GM18868 (cell line): Measurements from ENCODE around the gene SUCLG2.
"Not testable (repeated sequence)": the region's sequence is repeated elsewhere in the genome, so short reads cannot be mapped to it uniquely, and the experiment has no call there.

Experiments
- ATAC-seq: cut with Tn5 transposase; IDR thresholded peaks from one replicate; pipeline ENCODE4 v1.9.1; 2021; ENCODE audit warnings: mild to moderate bottlenecking, moderate library complexity; ENCODE audit not compliant: unreplicated experiment

SUCLG2 gene

DNA sequence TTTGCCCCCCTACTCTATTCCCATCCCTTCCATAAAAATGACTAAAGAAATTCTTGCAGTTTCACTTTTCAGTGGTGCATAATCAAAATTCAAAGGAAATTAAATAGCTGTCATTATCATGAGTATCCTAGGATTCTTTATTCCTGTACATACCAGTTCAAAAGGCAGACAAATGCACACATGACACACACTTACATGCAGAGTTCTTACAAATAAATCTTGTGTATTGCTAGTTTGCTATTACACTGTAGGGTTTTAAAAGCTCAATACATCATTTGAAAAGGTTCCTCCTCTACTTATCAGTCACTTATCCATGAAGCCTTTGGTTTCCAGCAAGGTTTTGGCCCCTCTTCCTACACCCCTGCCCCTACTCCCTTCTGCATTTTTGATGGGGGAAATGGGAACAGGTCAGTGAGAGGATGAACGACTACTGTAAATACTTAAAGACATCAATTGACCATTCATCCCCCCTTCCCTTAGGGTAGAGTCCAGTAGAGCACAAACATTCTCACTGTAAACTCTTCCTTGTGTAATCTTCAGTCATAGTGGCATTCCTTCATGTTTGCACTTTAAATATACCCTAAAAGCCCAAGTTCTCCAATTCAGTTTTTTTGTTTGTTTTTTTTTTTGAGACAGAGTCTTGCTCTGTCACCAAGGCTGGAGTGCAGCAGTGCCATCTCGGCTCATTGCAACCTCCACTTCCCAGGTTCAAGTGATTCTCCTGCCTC is 92.6 kb downstream of the SUCLG2 start:
- no peak for ATAC-seq

DNA sequence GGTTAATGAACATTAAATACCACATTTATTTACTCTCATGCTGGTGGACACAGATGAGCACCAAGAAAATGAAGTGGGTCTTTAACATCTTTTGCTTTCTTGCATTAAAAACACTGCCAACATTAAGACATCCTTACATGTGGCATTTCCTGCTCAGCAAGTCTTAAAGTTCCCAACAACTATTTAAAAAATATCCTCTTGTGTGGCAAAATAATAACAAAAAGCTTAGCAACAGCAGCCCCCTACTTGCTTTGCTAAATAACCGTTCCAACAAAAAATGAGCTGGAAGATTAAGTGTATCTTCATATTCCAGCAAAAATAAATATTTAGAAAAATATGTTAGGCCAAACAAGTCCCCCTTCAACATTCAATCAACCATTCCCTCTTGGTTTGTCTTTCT is 93.1 kb downstream of the SUCLG2 start:
- ATAC-seq, result no peak

DNA sequence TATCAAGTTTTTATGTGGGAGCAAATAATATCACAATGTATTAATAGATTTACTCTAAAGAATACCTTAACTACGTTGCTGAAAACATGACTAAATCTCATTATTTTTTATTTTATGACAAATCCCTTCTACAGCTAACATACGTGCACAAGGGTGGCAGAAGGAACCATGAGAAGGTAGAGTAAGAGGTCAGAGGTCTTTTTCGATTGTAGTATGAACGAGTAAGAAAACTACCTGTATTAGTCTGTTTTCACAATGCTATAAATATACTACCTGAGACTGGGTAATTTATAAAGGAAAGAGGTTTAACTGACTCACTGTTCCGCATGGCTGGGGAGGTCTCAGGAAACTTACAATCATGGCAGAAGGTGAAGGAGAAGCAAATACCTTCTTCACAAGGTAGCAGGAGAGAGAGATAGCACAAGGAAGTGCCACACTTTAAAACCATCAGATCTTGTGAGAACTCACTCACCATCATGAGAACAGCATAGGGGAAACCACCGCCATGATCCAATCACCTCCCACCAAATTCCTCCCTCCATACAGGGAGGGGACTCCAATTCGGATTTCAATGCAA is 95.3 kb downstream of the SUCLG2 start:
- ATAC-seq, result peak; percentile 88

DNA sequence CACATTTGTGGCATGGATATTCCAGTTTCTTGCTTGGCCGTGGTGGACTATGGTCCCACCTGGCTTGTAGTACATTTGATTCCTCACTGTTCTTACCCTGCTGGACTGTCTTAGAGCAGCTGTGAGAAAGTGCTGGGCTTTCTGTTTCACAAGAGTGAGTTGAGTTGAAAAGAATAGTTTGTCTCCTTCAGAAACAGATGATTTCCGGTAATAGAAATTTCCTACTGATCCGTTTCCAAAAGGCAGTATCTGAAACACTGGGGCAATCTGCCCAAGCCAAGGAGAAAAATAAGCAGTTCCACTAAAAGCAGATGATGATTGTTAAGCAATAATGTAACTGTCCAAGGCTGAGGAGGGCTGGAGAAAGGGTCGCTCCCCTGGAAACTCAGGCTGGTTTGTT is 96.0 kb downstream of the SUCLG2 start:
- ATAC-seq, result no peak

DNA sequence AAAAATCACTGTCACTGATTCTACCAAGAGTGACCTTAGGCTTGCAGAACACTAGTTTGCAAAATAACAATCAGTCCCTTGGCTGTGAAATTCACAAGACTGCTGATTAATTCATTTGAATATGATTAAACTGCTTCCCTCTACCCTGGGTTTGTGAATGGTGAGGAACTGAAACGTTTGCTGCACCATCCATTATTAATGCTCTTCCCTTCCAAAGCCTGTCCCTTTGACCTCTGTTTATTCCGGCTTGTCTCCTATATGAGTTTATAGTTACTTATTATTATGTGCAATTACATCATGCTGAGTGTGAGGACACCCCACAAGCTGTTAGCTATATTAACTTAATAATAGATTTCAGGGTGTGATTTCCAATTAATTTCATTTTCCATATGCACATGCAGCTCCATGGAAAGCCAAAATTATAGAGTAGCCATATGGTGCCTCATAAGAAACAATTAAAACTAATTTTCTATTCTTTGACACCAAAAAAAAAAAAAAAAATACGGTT is 96.5 kb downstream of the SUCLG2 start:
- ATAC-seq, result no peak

DNA sequence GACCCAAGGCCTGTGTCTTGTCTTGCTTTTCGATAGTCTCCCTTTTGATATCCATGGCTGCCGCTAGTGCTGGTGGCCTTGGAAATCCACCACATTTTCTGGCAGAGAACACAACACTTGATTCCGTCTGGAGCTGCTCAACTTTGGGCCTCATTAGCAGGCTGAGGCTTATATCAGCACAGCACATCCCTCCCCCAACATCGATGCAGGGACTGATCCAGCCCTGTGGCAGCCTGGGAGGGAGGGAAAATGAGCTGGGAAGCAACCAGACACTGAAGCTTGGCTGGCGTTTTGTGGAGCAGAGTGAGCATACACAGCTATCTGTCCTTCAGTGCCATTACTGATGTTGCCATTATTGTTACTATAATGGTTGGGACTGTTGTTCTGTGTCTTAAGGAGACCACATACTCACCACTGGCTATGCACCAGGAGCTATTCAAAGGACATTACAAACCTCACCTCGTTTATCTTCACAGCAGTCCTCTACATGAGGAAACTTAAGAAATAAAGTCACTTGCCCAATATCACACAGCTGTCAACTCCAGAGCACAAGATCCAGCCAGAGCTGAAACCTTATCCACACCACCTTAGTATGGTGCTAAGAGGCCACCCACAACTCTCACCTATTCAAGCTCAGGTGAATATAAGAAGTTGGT is 102.9 kb downstream of the SUCLG2 start:
- ATAC-seq, result no peak

DNA sequence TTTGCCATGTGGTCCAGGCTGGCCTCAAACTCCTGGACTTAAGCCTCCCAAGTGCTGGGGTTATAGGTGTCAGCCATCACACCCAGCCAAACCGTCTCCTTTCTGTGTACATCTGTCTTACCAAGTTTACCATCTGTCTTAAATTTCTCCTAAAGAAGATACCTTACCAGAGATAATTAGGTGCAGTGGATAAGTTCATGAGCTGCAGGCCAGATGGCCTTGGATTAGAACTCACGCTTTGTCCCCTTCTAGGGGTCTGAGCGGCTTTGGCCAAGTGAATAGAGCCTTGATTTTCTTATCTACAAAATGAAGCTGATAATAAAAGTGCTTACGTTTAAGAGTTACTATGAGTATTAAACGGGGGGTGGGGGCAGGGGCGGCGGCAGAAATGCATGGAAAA is 103.9 kb downstream of the SUCLG2 start:
- no peak for ATAC-seq

DNA sequence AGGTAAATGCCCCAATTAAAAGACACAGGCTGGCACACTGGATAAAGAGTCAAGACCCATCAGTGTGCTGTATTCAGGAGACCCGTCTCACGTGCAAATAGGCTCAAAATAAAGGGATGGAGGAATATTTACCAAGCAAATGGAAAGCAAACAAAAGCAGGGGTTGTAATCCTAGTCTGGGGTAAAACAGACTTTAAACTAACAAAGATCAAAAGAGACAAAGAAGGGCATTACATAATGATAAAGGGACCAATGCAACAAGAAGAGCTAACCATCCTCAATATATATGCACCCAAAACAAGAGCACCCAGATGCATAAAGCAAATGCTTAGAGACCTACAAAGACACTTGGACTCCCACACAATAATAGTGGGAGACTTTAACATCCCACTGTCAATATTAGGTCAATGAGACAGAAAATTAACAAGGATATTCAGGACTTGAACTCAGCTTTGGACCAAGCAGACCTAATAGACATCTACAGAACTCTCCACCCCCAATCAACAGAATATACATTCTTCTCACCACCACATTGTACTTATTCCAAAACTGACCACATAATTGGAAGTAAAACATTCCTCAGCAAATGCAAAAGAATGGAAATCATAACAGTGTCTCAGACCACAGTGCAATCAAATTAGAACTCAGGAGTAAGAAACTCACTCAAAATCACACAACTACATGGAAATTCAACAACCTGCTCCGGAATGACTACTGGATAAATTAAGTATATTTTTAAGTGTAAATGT is 111.7 kb downstream of the SUCLG2 start:
- ATAC-seq, result not testable (repeated sequence)

DNA sequence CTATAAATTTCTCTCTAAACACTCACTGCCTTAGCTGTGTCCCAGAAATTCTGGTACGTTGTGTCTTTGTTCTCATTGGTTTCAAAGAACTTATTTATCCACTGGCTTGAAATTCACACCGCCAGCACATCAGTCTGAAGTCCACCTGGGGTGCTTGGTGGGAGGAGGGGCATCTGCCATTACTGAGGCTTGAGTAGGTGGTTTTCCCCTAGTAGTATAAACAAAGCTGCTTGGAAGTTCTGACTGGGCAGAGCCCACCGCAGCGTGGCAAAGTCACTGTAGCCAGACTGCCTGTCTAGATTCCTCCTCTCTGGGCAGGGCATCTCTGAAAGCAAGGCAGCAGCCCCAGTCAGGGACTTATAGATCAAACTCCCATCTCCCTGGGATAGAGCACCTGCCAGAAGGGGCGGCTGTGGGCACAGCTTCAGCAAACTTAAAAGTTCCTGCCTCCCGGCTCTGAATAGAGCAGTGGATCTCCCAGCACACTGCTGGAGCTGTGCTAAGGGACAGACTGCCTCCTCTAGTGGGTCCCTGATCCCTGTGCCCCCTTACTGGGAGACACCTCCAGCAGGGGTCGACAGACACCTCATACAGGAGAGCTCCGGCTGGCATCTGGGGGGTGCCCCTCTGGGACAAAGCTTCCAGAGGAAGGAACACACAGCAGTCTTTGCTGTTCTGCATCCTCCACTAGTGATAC is 114.1 kb downstream of the SUCLG2 start:
- no peak for ATAC-seq

DNA sequence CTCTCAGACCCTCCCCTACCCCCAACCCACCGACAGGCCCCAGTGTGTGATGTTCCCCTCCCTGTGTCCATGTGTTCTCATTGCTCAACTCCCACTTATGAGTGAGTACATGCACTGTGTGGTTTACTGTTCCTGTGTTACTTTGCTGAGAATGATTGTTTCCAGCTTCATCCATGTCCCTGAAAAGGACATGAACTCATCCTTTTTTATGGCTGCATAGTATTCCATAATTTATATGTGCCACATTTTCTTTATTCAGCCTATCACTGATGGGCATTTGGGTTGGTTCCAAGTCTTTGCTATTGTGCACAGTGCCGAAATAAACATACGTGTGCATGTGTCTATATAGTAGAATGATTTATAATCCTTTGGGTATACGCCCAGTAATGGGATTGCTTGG is 117.2 kb downstream of the SUCLG2 start:
- ATAC-seq, result not testable (repeated sequence)

DNA sequence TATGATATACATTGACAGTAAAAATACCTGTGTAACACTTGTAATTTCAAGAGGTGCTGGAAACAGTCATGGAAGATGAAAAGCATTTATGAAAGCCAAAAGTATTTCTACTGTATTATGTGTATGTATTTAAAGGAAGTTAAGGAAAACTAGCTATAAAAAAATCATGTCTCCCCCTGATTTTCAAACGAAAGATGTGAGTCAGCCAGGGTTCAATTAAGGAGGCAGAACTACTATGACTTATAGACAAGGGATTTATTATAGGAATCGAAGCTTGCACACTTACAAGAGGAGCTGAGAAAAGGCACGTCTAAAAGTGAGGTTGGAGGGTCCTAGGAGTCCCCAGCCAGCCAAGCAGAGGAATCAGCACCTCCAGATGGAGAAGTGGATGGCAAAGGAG is 119.4 kb downstream of the SUCLG2 start:
- no peak for ATAC-seq

DNA sequence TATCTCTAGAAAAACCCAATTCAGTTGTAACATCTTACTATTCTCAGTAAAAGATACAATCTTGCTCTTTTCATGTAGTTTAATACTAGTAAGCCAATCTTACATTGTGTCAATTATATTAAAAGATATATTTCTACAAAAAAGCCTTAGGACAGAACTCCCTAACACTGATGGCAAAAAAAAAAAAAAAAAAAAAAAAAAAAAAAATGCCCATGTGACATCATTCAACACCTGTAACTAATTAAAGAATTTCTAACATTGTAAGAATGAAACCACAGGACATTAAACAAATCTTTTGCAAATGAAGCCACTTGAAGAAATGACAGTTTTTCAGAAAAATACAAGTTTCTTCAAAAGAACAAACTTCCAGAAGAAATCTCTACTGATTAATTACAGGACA is 119.8 kb downstream of the SUCLG2 start:
- no peak for ATAC-seq

DNA sequence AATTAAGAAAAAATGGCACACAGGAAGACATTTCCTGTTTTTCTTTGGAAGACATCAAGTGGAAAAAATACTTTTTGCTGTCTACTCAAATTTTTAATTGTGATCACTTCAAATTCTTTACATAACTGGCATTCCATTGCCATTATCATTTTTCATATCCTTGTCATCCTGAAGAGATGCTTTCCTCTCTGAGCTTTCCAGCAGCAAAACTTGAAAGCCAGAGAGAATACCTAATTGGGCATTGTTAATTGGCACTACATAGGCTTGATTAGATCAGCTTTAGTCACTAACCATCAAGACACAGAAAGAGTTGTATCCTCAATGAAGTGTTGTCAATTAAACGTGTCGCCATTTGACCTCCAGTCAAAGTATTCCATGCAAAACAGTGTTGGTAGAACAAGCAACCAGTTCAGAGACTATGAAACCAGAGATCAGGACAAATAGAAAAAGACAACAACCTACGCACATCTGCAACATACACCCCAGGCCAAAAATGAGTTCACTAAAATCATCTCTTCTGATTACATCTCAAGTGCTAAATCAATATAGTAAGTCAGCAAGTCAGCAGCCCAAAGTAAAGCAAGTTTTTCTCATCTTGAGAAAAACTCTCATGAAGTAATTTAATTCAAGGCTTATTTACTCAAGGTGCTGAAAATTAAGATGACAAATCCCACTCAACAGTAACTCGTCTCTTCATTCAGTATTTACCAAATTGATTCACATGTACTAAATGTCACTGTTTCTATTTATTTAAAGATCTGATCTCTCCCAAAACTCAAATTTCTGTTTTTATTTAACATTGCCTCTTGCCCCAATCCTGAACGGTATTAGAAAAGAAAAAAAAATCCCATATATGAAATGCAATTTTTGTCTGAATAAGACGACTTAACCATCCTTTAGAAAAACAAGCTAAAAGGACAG is 123.0 kb downstream of the SUCLG2 start:
- no peak for ATAC-seq

DNA sequence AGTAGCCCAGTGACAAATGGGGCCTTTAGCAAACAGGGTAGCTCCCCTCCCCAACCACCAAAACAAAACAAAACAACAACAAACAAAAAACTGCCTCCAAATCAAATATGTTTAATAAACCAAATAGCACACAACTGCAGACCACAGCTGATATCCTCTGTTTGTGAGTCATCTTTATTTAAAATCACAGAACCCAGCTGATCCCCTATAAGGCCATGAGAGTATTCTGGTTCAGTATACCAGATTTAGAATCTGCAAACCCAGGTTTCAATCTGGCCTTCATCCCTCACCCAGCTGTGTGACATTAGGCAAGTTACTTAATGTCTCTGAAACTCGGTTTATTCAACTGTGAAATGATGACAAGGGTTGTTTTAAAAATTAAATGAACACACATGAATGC is 124.5 kb downstream of the SUCLG2 start:
- no peak for ATAC-seq

DNA sequence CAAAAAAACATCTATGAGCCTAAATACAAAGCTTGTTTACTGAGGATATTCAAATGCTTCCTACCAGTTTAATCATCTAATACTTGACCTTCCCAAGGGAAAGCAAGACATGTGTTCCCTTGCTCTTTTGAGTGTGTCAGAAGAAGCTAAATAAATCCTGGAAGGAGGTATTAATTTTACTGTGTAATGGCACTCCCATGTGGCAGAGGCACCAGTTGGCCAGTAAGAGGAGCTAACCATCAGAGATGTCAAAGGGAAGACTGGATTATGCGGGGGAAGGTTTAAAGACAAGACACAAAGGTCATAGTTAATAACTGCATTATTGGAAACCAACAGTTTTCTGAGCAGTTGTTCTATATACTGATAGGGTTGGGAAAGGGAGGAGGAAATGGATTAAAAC is 125.1 kb downstream of the SUCLG2 start:
- ATAC-seq, result no peak

DNA sequence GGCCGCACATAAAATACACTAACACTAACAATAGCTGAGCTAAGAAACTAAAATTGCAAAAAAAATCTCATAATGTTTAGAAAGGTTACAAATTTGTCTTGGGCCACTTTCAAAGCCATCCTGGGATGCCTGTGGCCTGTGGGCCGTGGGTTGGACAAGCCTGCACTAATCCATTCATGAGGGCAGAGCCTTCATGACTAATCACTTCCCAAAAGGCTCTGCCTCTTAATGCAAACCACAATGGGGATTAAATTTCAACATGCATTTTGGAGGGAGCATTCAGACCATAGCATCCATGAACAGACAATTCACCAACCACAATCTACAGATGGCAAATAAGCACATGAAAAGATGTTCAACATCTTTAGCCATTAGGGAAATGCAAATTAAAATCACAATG is 128.2 kb downstream of the SUCLG2 start:
- no peak for ATAC-seq

DNA sequence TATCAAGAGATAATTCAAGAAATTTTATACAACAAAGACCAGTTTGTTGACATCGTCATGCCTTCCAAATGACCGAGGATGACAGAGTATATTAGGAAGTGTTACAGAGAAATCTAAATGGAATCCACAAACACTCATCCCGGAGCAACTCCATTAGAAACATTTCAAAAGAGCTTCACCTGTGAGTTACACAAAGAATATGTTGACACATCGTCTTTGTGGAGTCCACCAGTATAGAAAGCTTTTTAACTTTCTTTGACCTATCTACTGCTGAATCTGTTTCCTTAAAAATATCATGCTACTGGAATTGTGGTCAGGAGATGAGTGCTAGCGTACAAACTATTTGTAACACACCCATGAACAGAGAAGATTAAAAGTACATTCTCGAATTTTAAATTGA is 130.4 kb downstream of the SUCLG2 start:
- no peak for ATAC-seq

DNA sequence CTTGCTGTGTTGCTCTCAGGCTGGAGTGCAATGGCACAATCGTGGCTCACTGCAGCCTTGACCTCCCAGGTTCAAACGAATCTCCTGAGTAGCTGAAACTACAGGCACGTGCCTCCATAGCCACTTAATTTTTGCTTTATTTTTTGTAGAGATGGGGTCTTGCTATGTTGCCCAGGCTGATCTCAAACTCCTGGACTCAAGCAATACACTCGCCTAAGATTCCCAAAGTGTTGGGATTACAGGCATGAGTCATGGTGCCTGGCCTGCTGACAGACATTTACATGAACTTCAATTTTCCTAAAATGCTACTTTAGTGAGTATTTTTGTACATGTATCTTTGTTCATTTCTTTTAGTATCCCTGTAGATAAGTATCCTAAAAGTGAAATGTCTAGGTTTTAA is 132.3 kb downstream of the SUCLG2 start:
- ATAC-seq, result no peak

DNA sequence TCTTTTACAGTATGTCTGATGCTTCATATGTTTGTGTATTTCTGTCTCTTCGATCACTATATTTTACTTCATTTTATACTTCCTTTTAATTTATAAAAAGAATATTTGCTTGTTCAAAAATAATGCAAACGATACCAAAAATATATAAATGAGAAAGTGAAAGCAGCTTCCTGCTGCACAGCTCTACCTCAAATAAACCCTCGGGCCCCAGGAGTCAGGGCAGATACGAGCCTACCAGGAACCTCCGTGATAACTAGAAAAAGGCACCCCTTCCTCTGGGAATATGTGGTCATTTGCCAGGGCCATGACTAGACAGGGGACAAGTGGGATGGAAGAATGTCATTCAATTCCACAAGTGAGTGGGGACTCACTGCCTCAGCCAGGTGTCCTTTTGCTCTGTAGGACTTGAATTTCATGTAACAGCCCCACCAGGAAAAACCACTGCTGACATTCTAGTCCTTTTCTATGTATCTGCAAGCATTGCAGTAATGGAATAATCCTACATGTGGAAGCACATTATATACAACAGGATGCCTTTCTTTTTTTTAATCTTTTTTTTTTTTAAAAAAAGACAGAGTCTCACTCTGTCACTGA is 133.3 kb downstream of the SUCLG2 start:
- ATAC-seq, result peak; percentile 84
